ENCODE data around the gene NEMP1.

NEMP1 gene

DNA sequence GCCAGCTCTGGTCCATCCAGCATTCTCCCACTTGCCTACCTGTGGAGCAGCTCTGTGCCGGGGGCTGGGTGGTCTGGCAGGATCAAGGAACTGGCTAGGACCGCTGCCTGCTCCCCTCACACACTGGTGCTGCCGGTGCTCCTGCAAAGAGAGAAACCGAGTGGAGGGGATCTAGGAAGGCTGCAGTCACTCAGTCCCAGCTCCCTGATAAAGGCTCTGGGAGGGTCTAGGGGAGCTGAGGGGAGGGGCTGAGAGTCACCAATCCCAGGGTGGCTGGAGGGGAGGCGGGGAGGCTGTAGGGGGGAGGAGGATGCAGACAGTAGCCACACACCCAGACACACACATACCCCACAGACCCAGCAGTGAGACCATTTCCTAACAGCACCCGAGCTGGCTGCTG lies 62.2 kb downstream of the NEMP1 start, which contains the start of gene TAC3:
Gene TAC3, minus strand, starts transcription at position 182 of the 400 bp plus-strand sequence. CDS start 732 bp downstream, outside the sequence.
- peaks cover 5% of the 10 kb centered on the region for H3K4me1 ChIP-seq (ENCODE audit: insufficient read depth, insufficient read length)
- no peak for TF ChIP-seq ZNF274 (IDR thresholded peaks at IDR 0.05; ENCODE audit: low read depth, low read length)
- TF ChIP-seq YY1 (IDR thresholded peaks at IDR 0.05; ENCODE audit: insufficient read depth, insufficient read length) = no peak
- peak within 1 kb of the TSS; percentile 30 for H3K4me3 ChIP-seq (ENCODE audit: insufficient read length, low read depth)
- no peaks in the 10 kb centered on the region for H3K36me3 ChIP-seq (ENCODE audit: insufficient read depth, insufficient read length, low read length)
- peak within 1 kb of the TSS; percentile 71 for H3K9ac ChIP-seq (ENCODE audit: insufficient read length, low read depth)
- no peaks in the 10 kb centered on the region for H3K27me3 ChIP-seq (ENCODE audit: insufficient read depth, insufficient read length)
- DNase-seq (ENCODE audit: low read depth, low spot score) = no peak
- no peaks in the 10 kb centered on the region for H3K9me3 ChIP-seq (ENCODE audit: insufficient read depth, low read length)

DNA sequence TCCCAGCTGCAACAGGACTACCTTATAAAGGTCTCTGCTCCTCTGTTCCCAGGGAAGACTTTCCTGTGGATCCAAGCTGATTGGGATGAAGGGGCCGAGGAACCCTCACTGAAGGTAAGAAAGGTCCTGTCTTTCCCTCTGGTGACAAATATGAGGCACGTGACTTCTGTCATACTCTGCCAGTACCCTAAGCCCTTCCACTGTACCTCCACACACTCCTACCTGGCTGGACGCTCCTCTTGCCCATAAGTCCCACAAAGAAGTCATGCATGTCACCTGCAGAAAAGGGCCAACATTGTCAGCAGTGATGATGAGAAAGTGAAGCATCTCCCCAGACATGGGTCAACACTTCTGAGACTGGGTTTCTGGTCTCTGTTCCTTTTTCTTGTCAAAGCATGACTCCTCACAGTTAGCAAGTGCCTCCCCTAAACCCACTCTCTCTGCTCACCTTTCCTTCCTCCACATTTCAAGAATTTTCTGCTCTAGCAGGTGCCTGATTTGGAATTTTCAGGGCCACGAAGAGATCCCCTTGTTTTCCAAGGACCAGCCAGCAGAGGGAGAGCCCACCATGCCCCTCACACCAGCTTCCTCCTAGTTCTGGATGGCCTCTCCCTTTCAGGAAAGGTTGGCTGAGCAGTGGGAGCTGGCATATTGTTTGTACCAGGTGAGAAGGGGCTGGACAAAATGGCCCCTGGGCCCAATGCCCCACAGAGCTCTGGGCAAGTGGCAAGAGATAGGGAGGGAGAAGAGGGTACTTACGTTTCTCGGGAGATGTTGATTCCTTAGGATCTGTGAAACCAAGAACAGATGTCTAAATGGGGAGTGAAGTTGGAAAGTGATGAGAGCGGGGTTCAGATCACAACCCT lies 65.8 kb downstream of the NEMP1 start:
- Histone ChIP-seq H3K9me3 (ENCODE audit: insufficient read depth, low read length) (no peaks in the 10 kb centered on the region), H3K27me3 (ENCODE audit: insufficient read depth, insufficient read length) (no peaks in the 10 kb centered on the region), H3K9ac (ENCODE audit: insufficient read length, low read depth) (no peak overlapping the region), H3K4me3 (ENCODE audit: insufficient read length, low read depth) (no peak overlapping the region), H3K4me1 (ENCODE audit: insufficient read depth, insufficient read length) (peaks cover 5% of the 10 kb centered on the region), H3K36me3 (ENCODE audit: insufficient read depth, insufficient read length, low read length) (no peaks in the 10 kb centered on the region)
- TF ChIP-seq ZNF274 (IDR thresholded peaks at IDR 0.05; ENCODE audit: low read depth, low read length) (no peak), YY1 (IDR thresholded peaks at IDR 0.05; ENCODE audit: insufficient read depth, insufficient read length) (no peak), SUZ12 (IDR thresholded peaks at IDR 0.05; ENCODE audit: extremely low read depth, insufficient read depth, insufficient read length) (no peak)
- no peak for DNase-seq (ENCODE audit: low read depth, low spot score)

- no peaks in the 10 kb centered on the region for H3K36me3 ChIP-seq (ENCODE audit: insufficient read depth, insufficient read length, low read length)
- H3K27me3 ChIP-seq (ENCODE audit: insufficient read depth, insufficient read length) = no peaks in the 10 kb centered on the region
- no peak overlapping the region for H3K4me3 ChIP-seq (ENCODE audit: insufficient read length, low read depth)
- H3K4me1 ChIP-seq (ENCODE audit: insufficient read depth, insufficient read length) = peaks cover 5% of the 10 kb centered on the region
- no peak for TF ChIP-seq YY1 (IDR thresholded peaks at IDR 0.05; ENCODE audit: insufficient read depth, insufficient read length)
- no peak for TF ChIP-seq SUZ12 (IDR thresholded peaks at IDR 0.05; ENCODE audit: extremely low read depth, insufficient read depth, insufficient read length)
- TF ChIP-seq ZNF274 (IDR thresholded peaks at IDR 0.05; ENCODE audit: low read depth, low read length) = no peak
- H3K9ac ChIP-seq (ENCODE audit: insufficient read length, low read depth) = no peak overlapping the region
- no peak for DNase-seq (ENCODE audit: low read depth, low spot score)
- peaks cover 4% of the 10 kb centered on the region; the same call in 1 of the 2 replicates for H3K9me3 ChIP-seq (ENCODE audit: insufficient read depth, low read length)
Observed at GRCh38 chr12:57011438-57012424, 66.9 kb downstream of the NEMP1 start.

GRCh38 chr12:57010627-57011247 lies 67.9 kb downstream of the NEMP1 start:
- H3K36me3 ChIP-seq (ENCODE audit: insufficient read depth, insufficient read length, low read length) = no peaks in the 10 kb centered on the region
- no peak for DNase-seq (ENCODE audit: low read depth, low spot score)
- peaks cover 5% of the 10 kb centered on the region for H3K4me1 ChIP-seq (ENCODE audit: insufficient read depth, insufficient read length)
- peaks cover 5% of the 10 kb centered on the region; the same call in 1 of the 2 replicates for H3K9me3 ChIP-seq (ENCODE audit: insufficient read depth, low read length)
- H3K27me3 ChIP-seq (ENCODE audit: insufficient read depth, insufficient read length) = no peaks in the 10 kb centered on the region
- no peak overlapping the region for H3K9ac ChIP-seq (ENCODE audit: insufficient read length, low read depth)
- no peak for TF ChIP-seq YY1 (IDR thresholded peaks at IDR 0.05; ENCODE audit: insufficient read depth, insufficient read length)
- no peak for TF ChIP-seq ZNF274 (IDR thresholded peaks at IDR 0.05; ENCODE audit: low read depth, low read length)
- TF ChIP-seq SUZ12 (IDR thresholded peaks at IDR 0.05; ENCODE audit: extremely low read depth, insufficient read depth, insufficient read length) = no peak
- H3K4me3 ChIP-seq (ENCODE audit: insufficient read length, low read depth) = no peak overlapping the region

DNA sequence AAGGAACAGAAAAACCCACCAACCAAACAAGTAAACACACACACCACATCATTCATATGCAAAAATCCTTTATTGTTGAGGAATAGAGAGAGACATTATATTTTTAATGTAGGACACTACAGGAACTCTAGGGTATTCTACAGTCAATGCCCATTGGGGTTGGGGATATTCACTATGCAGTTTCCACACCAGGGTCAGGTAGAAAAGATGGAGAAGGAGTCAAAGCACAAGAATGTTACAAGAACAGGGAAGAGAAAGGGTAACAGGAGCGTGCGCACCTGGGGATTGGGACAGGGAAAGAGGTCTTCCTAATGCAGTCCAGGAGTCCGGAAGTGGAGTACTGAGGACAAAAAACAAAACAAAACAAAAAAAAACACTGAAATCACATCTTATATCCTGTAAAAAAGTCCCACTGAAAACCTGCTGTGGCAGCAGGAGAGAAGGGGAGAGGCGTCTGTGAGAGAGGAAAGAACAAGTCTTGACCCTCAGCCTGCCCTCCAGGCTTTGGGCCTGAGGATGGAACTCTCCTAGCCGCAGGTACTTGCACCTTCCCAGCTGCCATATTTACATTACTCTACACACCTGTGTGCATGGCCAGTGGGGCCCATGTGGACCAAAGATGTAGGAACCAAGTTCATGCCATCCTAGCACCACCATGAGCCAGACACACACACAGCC lies 68.5 kb downstream of the NEMP1 start:
- H3K4me1 ChIP-seq (ENCODE audit: insufficient read depth, insufficient read length) = no peaks in the 10 kb centered on the region
- no peak overlapping the region for H3K9ac ChIP-seq (ENCODE audit: insufficient read length, low read depth)
- no peak overlapping the region for H3K4me3 ChIP-seq (ENCODE audit: insufficient read length, low read depth)
- no peak for DNase-seq (ENCODE audit: low read depth, low spot score)
- H3K27me3 ChIP-seq (ENCODE audit: insufficient read depth, insufficient read length) = no peaks in the 10 kb centered on the region
- H3K9me3 ChIP-seq (ENCODE audit: insufficient read depth, low read length) = peaks cover 5% of the 10 kb centered on the region; the same call in 1 of the 2 replicates
- H3K36me3 ChIP-seq (ENCODE audit: insufficient read depth, insufficient read length, low read length) = no peaks in the 10 kb centered on the region
- no peak for TF ChIP-seq YY1 (IDR thresholded peaks at IDR 0.05; ENCODE audit: insufficient read depth, insufficient read length)
- no peak for TF ChIP-seq SUZ12 (IDR thresholded peaks at IDR 0.05; ENCODE audit: extremely low read depth, insufficient read depth, insufficient read length)
- TF ChIP-seq ZNF274 (IDR thresholded peaks at IDR 0.05; ENCODE audit: low read depth, low read length) = no peak

- TF ChIP-seq YY1 (IDR thresholded peaks at IDR 0.05; ENCODE audit: insufficient read depth, insufficient read length) (no peak), SUZ12 (IDR thresholded peaks at IDR 0.05; ENCODE audit: extremely low read depth, insufficient read depth, insufficient read length) (no peak)
Observed at GRCh38 chr12:57008178-57008577, 70.4 kb downstream of the NEMP1 start.

More at GRCh38 chr12:57008178-57008577, 70.4 kb downstream of the NEMP1 start:
- H3K36me3 ChIP-seq (ENCODE audit: insufficient read depth, insufficient read length, low read length) = peaks cover 19% of the 10 kb centered on the region
- peaks cover 5% of the 10 kb centered on the region; the same call in 1 of the 2 replicates for H3K9me3 ChIP-seq (ENCODE audit: insufficient read depth, low read length)
- H3K27me3 ChIP-seq (ENCODE audit: insufficient read depth, insufficient read length) = no peaks in the 10 kb centered on the region
- H3K4me1 ChIP-seq (ENCODE audit: insufficient read depth, insufficient read length) = no peaks in the 10 kb centered on the region
- H3K4me3 ChIP-seq (ENCODE audit: insufficient read length, low read depth) = no peak overlapping the region
- H3K9ac ChIP-seq (ENCODE audit: insufficient read length, low read depth) = no peak overlapping the region
- peak; percentile 22 for DNase-seq (ENCODE audit: low read depth, low spot score)
